WERI-Rb-1 (cell line): ENCODE data around the gene ZNF213.

Experiments
- DNase-seq: peaks from one replicate; pipeline ENCODE4 v3.0.0-alpha.2; 2020
- H3K27ac ChIP-seq: fragments of 250-450 bp; sonication (Bioruptor Pico); 2 replicates; pipeline ENCODE4 v1.5.1; 2020; ENCODE audit warnings: mild to moderate bottlenecking, moderate library complexity
- H3K27me3 ChIP-seq: fragments of 250-450 bp; sonication (Bioruptor Pico); 2 replicates; pipeline ENCODE4 v1.5.1; 2021; ENCODE audit warnings: mild to moderate bottlenecking, low read depth, moderate library complexity; ENCODE audit not compliant: insufficient read depth, severe bottlenecking
- H3K36me3 ChIP-seq: fragments of 250-450 bp; sonication (Bioruptor Pico); 2 replicates; pipeline ENCODE4 v1.5.1; 2020; ENCODE audit warnings: mild to moderate bottlenecking, moderate library complexity
- H3K4me3 ChIP-seq: 2 replicates; pipeline ENCODE4 v1.5.1; 2011; ENCODE audit warnings: low read depth, mild to moderate bottlenecking, control low read depth, low read length
- H3K9me3 ChIP-seq: fragments of 250-450 bp; sonication (Bioruptor Pico); 2 replicates; pipeline ENCODE4 v1.5.1; 2021; ENCODE audit warnings: mild to moderate bottlenecking, moderate library complexity; ENCODE audit not compliant: severe bottlenecking
- CTCF ChIP-seq: IDR thresholded peaks from 2 replicates; pipeline ENCODE4 v1.5.1; 2011; ENCODE audit warnings: low read depth, mild to moderate bottlenecking, control low read depth, inconsistent platforms, low read length

Gene ZNF213

GRCh38 chr16:3118204-3118790 is 16.5 kb upstream of the ZNF213 start:
- Histone ChIP-seq H3K27me3 (no peaks in the 10 kb centered on the region), H3K27ac (no peak overlapping the region), H3K9me3 (no peaks in the 10 kb centered on the region), H3K4me3 (no peak overlapping the region), H3K36me3 (peaks cover 21% of the 10 kb centered on the region)
- no peak for DNase-seq
- no peak for TF ChIP-seq CTCF

- DNase-seq: no peak
- Histone ChIP-seq H3K4me3 (no peak overlapping the region), H3K27ac (no peak overlapping the region), H3K36me3 (peaks cover 21% of the 10 kb centered on the region), H3K27me3 (no peaks in the 10 kb centered on the region), H3K9me3 (no peaks in the 10 kb centered on the region)
- TF ChIP-seq CTCF: no peak
Observed at GRCh38 chr16:3118846-3119245, 16.0 kb upstream of the ZNF213 start.

- Histone ChIP-seq H3K4me3 (no peak overlapping the region), H3K27me3 (no peaks in the 10 kb centered on the region), H3K36me3 (peaks cover 21% of the 10 kb centered on the region), H3K9me3 (no peaks in the 10 kb centered on the region), H3K27ac (no peak overlapping the region)
- DNase-seq: no peak
- no peak for TF ChIP-seq CTCF
Observed at GRCh38 chr16:3119286-3119685, 15.5 kb upstream of the ZNF213 start.

- DNase-seq: no peak
Observed at GRCh38 chr16:3119701-3120408, 15.0 kb upstream of the ZNF213 start.

GRCh38 chr16:3120435-3120834 is 14.4 kb upstream of the ZNF213 start:
- no peak for TF ChIP-seq CTCF
- DNase-seq: no peak

More at GRCh38 chr16:3119701-3120408, 15.0 kb upstream of the ZNF213 start:
- Histone ChIP-seq H3K27ac (no peak overlapping the region), H3K27me3 (no peaks in the 10 kb centered on the region), H3K36me3 (peaks cover 21% of the 10 kb centered on the region), H3K4me3 (no peak overlapping the region), H3K9me3 (no peaks in the 10 kb centered on the region)
- TF ChIP-seq CTCF: no peak

More at GRCh38 chr16:3120435-3120834, 14.4 kb upstream of the ZNF213 start:
- no peak overlapping the region for H3K27ac ChIP-seq
- no peaks in the 10 kb centered on the region for H3K9me3 ChIP-seq
- H3K27me3 ChIP-seq: no peaks in the 10 kb centered on the region
- peaks cover 21% of the 10 kb centered on the region for H3K36me3 ChIP-seq
- H3K4me3 ChIP-seq: no peak overlapping the region
